Measurements from ENCODE around the gene OR2T33. TPM values are rescaled to one million over a fixed set of nuclear protein-coding genes. Genes with fewer than 3 reads are reported as not detected.
"Not testable (repeated sequence)": the region's sequence is repeated elsewhere in the genome, so short reads cannot be mapped to it uniquely, and the experiment has no call there.

Gene OR2T33
- polyA plus RNA-seq, 1 of the 3 experiments (the other 2 are of a cell fraction): 0.07 TPM

DNA sequence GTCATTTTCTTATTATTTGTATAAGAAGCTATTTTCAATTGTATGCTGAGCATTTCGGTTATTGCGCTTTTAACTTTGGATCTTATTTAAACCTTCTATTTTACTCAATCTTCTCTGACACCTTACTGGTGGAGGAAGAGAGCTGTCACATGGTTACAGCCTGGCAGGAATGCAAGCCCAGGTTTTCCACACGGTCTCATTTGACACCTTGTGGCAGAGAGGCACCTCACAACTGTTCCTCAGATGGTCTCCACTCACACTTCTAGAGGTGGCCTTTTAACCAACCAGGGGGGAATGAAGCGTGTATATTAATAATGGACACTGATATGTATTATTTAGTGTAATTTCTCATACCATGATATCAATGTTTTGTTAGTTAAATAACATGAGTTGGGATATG is 9.6 kb downstream of the OR2T33 start:
- ChIA-PET POLR2A (no interaction called here), CTCF (no interaction called here)
- Histone ChIP-seq H3K36me3 (replicated peaks in 1 of 2; ENCODE audit: control insufficient read depth in 1 of 2, insufficient read depth in 2 of 2, low read length in 1 of 2) (no peaks in the 10 kb centered on the region), H3K4me3 (ENCODE audit: low read depth in 2 of 2, low read length in 1 of 2) (no peak overlapping the region), H3K9me3 (peaks cover 5% of the 10 kb centered on the region), H3K27ac (ENCODE audit: low read depth in 2 of 2, low read length in 1 of 2) (no peak overlapping the region), H3K27me3 (ENCODE audit: insufficient read depth) (no peaks in the 10 kb centered on the region), H3K4me2 (no peak overlapping the region), H4K20me1 (ENCODE audit: insufficient read depth) (no peaks in the 10 kb centered on the region), H3K4me1 (ENCODE audit: control insufficient read depth in 1 of 2, insufficient read depth in 2 of 2, low read depth in 1 of 2, low read length in 1 of 2) (no peaks in the 10 kb centered on the region), H2AFZ (ENCODE audit: low read depth) (no peak overlapping the region), H3K9ac (no peak overlapping the region), H3F3A (replicated peaks; ENCODE audit: insufficient read depth) (peaks cover 4% of the 10 kb centered on the region), H3K9me2 (0 out of 2 replicates have a peak, but pooled peaks cover 3% of the 10 kb centered on the region), H3K79me2 (ENCODE audit: insufficient read depth) (no peaks in the 10 kb centered on the region)
- TF ChIP-seq NRF1 (IDR thresholded peaks at IDR 0.05; ENCODE audit: low read depth, low read length) (no peak), MEF2A (IDR thresholded peaks at IDR 0.05; ENCODE audit: borderline replicate concordance, low read depth) (no peak), SIN3A (IDR thresholded peaks at IDR 0.05; ENCODE audit: borderline replicate concordance, low read depth, low read length) (no peak), JUND (IDR thresholded peaks at IDR 0.05) (no peak), TEAD4 (IDR thresholded peaks at IDR 0.05; ENCODE audit: borderline replicate concordance, insufficient read depth) (no peak), RCOR1 (IDR thresholded peaks at IDR 0.05; ENCODE audit: low read length) (no peak), TAF1 (IDR thresholded peaks at IDR 0.05; ENCODE audit: borderline replicate concordance, low read depth, low read length) (no peak), FOSL2 (IDR thresholded peaks at IDR 0.05; ENCODE audit: borderline replicate concordance, low read depth) (no peak), EP300 (IDR thresholded peaks at IDR 0.05; ENCODE audit: borderline replicate concordance in 1 of 2, low read depth in 1 of 2, low read length in 1 of 2) (no peak), FOXJ3 (CRISPR knock-in tag; IDR thresholded peaks at IDR 0.05) (no peak), RXRA (IDR thresholded peaks at IDR 0.05; ENCODE audit: borderline replicate concordance, low read depth) (no peak), YY1 (IDR thresholded peaks at IDR 0.05; ENCODE audit: low read depth) (no peak), POLR2AphosphoS5 (IDR thresholded peaks at IDR 0.05; ENCODE audit: low read depth, low read length) (no peak), CHD2 (IDR thresholded peaks at IDR 0.05; ENCODE audit: low read length, partially characterized antibody) (no peak), ELF1 (IDR thresholded peaks at IDR 0.05) (no peak)
- TF ChIP-seq, protein P1, sequence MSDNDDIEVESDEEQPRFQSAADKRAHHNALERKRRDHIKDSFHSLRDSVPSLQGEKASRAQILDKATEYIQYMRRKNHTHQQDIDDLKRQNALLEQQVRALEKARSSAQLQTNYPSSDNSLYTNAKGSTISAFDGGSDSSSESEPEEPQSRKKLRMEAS (IDR thresholded peaks at IDR 0.05; ENCODE audit: low read depth): no peak
- TF ChIP-seq, protein P2, sequence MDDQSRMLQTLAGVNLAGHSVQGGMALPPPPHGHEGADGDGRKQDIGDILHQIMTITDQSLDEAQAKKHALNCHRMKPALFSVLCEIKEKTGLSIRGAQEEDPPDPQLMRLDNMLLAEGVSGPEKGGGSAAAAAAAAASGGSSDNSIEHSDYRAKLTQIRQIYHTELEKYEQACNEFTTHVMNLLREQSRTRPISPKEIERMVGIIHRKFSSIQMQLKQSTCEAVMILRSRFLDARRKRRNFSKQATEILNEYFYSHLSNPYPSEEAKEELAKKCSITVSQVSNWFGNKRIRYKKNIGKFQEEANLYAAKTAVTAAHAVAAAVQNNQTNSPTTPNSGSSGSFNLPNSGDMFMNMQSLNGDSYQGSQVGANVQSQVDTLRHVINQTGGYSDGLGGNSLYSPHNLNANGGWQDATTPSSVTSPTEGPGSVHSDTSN (IDR thresholded peaks at IDR 0.05): no peak
- TF ChIP-seq, protein P3, sequence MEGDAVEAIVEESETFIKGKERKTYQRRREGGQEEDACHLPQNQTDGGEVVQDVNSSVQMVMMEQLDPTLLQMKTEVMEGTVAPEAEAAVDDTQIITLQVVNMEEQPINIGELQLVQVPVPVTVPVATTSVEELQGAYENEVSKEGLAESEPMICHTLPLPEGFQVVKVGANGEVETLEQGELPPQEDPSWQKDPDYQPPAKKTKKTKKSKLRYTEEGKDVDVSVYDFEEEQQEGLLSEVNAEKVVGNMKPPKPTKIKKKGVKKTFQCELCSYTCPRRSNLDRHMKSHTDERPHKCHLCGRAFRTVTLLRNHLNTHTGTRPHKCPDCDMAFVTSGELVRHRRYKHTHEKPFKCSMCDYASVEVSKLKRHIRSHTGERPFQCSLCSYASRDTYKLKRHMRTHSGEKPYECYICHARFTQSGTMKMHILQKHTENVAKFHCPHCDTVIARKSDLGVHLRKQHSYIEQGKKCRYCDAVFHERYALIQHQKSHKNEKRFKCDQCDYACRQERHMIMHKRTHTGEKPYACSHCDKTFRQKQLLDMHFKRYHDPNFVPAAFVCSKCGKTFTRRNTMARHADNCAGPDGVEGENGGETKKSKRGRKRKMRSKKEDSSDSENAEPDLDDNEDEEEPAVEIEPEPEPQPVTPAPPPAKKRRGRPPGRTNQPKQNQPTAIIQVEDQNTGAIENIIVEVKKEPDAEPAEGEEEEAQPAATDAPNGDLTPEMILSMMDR (IDR thresholded peaks at IDR 0.05): no peak
- TF ChIP-seq, protein P4, sequence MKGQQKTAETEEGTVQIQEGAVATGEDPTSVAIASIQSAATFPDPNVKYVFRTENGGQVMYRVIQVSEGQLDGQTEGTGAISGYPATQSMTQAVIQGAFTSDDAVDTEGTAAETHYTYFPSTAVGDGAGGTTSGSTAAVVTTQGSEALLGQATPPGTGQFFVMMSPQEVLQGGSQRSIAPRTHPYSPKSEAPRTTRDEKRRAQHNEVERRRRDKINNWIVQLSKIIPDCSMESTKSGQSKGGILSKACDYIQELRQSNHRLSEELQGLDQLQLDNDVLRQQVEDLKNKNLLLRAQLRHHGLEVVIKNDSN (IDR thresholded peaks at IDR 0.05; ENCODE audit: borderline replicate concordance, low read depth): no peak
- WGBS (ENCODE audit: low lambda C conversion rate): 17% methylated on average over 4 of the region's 4 CpGs
- no peak for DNase-seq

DNA sequence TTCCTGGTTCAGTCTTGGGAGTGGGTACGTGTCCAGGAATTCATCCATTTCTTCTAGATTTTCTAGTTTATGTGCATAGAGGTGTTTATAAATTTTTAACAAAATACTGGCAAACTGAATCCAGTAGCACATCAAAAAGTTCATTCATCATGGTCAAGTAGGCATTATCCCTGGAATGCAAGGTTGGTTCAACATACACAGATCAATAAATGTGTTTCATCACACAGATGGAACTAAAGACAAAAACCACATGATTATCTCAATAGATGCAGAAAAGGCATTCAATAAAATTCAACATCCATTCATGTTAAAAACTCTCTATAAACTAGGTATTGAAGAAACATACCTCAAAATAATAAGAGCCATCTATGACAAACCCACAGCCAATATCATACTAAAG is 18.5 kb downstream of the OR2T33 start:
- H3K4me2 ChIP-seq; H3K4me3 ChIP-seq (ENCODE audit: low read depth in 2 of 2, low read length in 1 of 2); H3K9me3 ChIP-seq; H3F3A ChIP-seq (replicated peaks; ENCODE audit: insufficient read depth); H3K27me3 ChIP-seq (ENCODE audit: insufficient read depth); H3K9me2 ChIP-seq; H2AFZ ChIP-seq (ENCODE audit: low read depth); DNase-seq; H4K20me1 ChIP-seq (ENCODE audit: insufficient read depth); CTCF ChIA-PET; H3K27ac ChIP-seq (ENCODE audit: low read depth in 2 of 2, low read length in 1 of 2); H3K36me3 ChIP-seq (replicated peaks in 1 of 2; ENCODE audit: control insufficient read depth in 1 of 2, insufficient read depth in 2 of 2, low read length in 1 of 2); H3K4me1 ChIP-seq (ENCODE audit: control insufficient read depth in 1 of 2, insufficient read depth in 2 of 2, low read depth in 1 of 2, low read length in 1 of 2); POLR2A ChIA-PET; H3K79me2 ChIP-seq (ENCODE audit: insufficient read depth); H3K9ac ChIP-seq: not testable (repeated sequence)
- WGBS (ENCODE audit: low lambda C conversion rate): 0% methylated on average over 1 of the region's 1 CpG
